Neuron (in vitro differentiated cells): Measurements from ENCODE around the gene ITGB1BP1.
"Not testable (repeated sequence)": the region's sequence is repeated elsewhere in the genome, so short reads cannot be mapped to it uniquely, and the experiment has no call there.

Experiments
- H2AFZ ChIP-seq: one replicate; pipeline ENCODE4 v1.6.1; 2013; ENCODE audit warnings: low read depth, mild to moderate bottlenecking, inconsistent platforms, low read length, moderate library complexity
- H3K27me3 ChIP-seq: one replicate; pipeline ENCODE4 v1.6.1; 2013; ENCODE audit warnings: low read length; ENCODE audit not compliant: insufficient read depth
- H3K36me3 ChIP-seq: one replicate; pipeline ENCODE4 v1.6.1; 2013; ENCODE audit warnings: low read length; ENCODE audit not compliant: insufficient read depth
- H3K4me1 ChIP-seq: one replicate; pipeline ENCODE4 v1.6.1; 2013; ENCODE audit warnings: low read length; ENCODE audit not compliant: insufficient read depth
- H3K4me3 ChIP-seq: 2 replicates; pipeline ENCODE4 v1.5.1; 2013; ENCODE audit warnings: mild to moderate bottlenecking, low read length, moderate library complexity
- H3K9me3 ChIP-seq: one replicate; pipeline ENCODE4 v1.6.1; 2013; ENCODE audit warnings: low read length

ITGB1BP1 gene

DNA sequence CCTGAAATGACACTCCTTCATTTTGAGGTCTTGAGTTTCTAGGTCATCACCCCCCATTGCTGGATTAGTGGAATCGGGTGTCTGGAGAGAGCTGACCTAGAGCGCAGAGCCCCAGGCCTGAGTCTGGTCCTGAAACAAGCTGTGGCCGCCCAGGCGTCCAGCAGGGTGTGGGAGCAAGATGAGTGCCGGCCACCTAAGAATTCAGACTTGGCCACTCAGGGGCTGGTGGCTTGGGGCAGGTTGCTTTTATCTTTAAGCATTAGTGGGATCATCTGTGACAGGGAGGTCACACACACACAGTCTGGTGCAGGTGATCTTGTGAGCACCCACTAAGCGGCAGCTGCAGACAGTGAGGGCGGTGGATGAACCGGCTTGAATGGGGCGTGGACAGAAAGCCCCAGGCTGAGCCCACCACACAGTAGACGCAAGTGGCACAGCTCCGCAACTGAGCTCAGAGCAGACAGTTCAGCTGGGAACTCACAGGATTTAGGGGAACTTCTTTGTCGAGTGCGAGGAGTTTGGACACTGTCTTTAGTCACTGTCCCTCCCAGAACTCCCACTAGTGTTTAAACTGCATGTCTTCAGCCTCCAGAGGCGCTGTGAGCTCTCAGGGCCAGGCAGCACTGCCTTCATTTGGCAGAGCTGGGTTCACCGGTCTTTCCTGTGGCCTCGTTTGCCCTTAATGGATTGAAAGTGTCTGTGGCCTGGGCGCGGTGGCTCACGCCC lies 21.5 kb downstream of the ITGB1BP1 start:
- Histone ChIP-seq H3K36me3 (peaks cover 54% of the 10 kb centered on the region), H2AFZ (no peak overlapping the region), H3K4me3 (no peak overlapping the region), H3K27me3 (no peaks in the 10 kb centered on the region), H3K9me3 (no peaks in the 10 kb centered on the region), H3K4me1 (no peaks in the 10 kb centered on the region)

DNA sequence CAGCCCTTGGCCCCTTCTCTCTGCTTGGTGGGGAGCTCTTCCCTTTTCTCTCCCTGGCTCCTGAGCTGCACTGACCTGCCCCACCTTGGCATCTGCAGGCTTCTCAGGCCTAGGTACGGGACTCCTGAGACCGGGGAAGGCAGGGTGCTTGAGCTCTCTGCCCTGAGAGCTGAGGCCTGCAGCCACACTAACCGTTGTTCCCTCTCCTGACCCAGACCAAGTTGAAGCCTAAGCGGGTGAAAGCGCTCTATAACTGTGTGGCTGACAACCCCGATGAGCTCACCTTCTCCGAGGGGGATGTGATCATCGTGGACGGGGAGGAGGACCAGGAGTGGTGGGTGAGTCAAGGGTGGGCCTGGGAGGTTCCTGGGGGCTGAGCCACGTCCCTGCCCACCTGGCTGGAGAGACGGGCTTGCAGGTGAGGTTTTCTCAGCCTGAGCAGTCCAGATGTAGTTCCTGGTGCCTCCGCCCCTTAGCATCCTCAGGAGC lies 22.2 kb downstream of the ITGB1BP1 start:
- no peaks in the 10 kb centered on the region for H3K4me1 ChIP-seq
- no peak overlapping the region for H2AFZ ChIP-seq
- no peaks in the 10 kb centered on the region for H3K27me3 ChIP-seq
- H3K36me3 ChIP-seq, result peaks cover 54% of the 10 kb centered on the region
- no peak overlapping the region for H3K4me3 ChIP-seq
- no peaks in the 10 kb centered on the region for H3K9me3 ChIP-seq

DNA sequence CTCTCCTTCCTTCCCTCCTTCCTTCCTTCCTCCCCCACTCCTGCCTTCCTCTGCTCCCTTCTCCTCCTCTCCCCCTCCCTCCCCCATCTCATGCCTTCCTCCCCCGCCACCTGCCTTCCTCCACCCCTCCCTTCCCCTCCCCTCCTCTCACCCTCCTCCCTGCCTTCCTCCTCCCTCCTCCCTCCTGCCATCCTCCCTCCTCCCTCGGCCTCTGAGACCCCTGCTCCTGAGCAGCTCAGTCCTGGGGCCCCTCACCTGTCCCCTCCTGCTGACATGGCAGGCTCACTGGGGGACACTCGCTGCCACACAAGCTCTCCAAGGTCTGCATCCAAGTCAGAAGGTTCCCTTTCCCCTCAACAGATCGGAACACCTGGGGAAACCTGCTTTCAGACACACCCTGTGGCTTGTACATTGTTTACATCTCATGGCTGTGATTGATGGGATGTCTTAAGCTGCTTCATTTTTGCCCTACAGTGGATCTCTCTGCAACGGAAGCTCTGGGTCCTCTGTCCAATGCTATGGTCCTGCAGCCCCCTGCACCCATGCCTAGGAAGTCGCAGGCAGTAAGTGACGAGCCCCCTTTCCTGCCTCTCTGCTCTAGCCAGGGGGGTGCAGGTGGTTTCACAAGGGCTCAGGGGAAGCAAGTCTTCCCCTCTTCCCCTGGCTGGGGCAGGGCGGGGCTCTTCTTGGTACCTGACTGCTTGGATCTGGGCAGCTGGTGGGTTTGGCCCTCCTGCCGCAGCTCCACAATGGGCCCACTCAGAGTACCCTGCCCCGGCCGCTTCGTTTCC lies 22.9 kb downstream of the ITGB1BP1 start:
- Histone ChIP-seq H3K4me1 (no peaks in the 10 kb centered on the region), H3K4me3 (no peak overlapping the region), H3K27me3 (no peaks in the 10 kb centered on the region), H2AFZ (no peak overlapping the region), H3K36me3 (peaks cover 56% of the 10 kb centered on the region), H3K9me3 (no peaks in the 10 kb centered on the region)

DNA sequence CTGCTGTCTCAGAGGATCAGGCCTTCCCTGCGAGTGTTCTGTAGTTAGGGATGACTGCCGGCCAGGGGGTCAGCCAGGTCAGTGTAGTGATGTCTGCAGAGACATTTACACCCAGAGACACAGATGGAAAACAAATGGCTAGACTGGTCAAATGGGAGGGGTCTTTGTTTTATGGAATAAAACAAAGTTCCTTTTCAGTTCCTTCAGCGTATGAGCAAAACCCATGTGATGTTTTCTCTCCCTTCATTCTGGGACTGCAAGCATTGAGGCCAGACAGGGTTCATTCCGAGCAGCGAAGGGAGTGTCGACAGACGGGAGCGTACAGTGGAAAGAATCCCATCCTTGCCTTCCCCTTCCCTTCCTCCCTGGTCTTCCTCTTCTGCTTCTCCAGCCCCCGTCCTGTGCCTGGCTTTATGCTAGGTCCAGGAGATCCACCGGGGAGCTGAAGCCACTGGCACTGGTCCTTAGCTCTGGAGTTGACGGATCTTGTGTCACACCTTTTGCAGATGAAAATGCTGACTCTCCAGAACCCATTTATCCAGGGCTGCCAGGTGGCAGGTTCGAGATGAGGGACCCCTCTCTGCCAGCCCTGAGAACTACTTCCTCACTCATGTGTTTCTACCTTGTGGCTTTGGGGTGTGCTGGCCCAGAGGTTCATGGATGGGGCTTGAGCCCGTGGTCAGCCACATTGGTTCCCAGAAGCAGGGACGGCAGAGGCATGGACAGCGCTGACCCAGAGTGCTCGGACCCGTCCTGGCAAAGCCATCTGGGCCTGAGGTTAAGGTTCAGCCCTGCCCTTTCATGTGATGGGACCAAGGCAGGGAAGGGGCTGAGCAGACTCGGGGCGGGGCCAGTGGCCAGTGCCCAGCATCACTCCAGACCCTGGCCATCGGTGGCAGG lies 24.2 kb downstream of the ITGB1BP1 start:
- H3K9me3 ChIP-seq, result no peaks in the 10 kb centered on the region
- H3K4me1 ChIP-seq, result no peaks in the 10 kb centered on the region
- H2AFZ ChIP-seq, result no peak overlapping the region
- H3K36me3 ChIP-seq, result peaks cover 61% of the 10 kb centered on the region
- no peak overlapping the region for H3K4me3 ChIP-seq
- H3K27me3 ChIP-seq, result no peaks in the 10 kb centered on the region

DNA sequence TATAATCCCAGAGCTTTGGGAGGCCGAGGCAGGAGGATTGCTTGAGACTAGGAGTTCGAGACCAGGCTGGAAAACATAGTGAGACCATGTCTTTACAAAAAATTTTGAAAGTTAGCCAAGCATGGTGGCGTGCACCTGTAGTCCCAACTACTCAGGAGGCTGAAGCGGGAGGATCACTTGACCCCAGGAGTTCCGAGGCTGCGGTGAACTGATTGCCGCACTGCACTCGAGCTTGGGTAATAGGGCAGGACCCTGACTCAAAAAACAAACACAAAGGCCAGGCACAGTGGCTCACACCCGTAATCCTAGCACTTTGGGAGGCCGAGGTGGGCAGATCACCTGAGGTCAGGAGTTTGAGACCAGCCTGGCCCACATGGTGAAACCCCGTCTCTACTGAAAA lies 25.1 kb downstream of the ITGB1BP1 start:
- peaks cover 60% of the 10 kb centered on the region for H3K36me3 ChIP-seq
- not testable (repeated sequence) for H3K4me1 ChIP-seq, H3K4me3 ChIP-seq, H3K27me3 ChIP-seq, H3K9me3 ChIP-seq, H2AFZ ChIP-seq

DNA sequence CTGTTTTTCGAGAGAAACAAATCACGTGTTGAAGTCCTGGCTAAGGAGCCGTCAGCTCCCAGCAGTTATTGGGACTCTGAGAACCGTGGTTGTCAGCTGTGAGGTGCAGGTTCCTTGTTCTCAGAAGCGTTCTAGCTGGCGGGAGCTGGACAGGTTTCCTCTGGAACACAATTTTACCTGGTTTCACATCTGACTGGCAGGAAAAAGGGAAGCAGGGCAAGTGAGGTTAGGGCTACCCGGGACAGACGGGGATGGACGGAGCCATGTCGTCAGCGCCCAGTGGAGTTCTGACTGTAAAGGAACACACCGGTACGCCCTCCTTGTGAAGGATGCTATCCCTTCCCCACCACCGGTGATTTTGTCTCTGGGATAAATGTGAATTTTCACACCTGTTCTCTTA lies 26.1 kb downstream of the ITGB1BP1 start:
- H3K36me3 ChIP-seq, result peaks cover 52% of the 10 kb centered on the region
- no peaks in the 10 kb centered on the region for H3K9me3 ChIP-seq
- peaks cover 11% of the 10 kb centered on the region for H3K4me1 ChIP-seq
- H2AFZ ChIP-seq, result no peak overlapping the region
- H3K4me3 ChIP-seq, result no peak overlapping the region
- no peaks in the 10 kb centered on the region for H3K27me3 ChIP-seq

DNA sequence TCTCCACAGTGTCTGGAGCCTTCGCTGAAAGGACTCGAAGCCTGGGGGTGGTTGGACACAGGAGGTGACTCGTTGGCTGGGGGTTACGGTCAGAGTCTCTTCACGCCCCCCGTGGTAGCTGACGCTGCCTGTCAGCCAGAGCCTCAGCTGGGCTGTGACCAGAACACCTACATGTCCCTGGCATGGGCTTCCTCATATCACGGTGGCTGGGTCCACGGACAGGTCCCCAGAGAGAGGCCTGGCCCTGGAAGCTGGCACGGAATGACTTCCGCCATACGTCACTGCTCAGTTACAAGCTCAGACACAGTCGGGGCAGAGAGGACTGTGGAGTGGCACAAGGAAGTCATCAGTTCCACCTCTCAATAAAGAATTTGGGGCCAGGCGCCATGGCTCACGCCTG lies 28.5 kb downstream of the ITGB1BP1 start:
- Histone ChIP-seq H3K4me3 (no peak overlapping the region), H3K9me3 (no peaks in the 10 kb centered on the region), H2AFZ (no peak overlapping the region), H3K27me3 (no peaks in the 10 kb centered on the region), H3K4me1 (peaks cover 13% of the 10 kb centered on the region), H3K36me3 (peaks cover 53% of the 10 kb centered on the region)

DNA sequence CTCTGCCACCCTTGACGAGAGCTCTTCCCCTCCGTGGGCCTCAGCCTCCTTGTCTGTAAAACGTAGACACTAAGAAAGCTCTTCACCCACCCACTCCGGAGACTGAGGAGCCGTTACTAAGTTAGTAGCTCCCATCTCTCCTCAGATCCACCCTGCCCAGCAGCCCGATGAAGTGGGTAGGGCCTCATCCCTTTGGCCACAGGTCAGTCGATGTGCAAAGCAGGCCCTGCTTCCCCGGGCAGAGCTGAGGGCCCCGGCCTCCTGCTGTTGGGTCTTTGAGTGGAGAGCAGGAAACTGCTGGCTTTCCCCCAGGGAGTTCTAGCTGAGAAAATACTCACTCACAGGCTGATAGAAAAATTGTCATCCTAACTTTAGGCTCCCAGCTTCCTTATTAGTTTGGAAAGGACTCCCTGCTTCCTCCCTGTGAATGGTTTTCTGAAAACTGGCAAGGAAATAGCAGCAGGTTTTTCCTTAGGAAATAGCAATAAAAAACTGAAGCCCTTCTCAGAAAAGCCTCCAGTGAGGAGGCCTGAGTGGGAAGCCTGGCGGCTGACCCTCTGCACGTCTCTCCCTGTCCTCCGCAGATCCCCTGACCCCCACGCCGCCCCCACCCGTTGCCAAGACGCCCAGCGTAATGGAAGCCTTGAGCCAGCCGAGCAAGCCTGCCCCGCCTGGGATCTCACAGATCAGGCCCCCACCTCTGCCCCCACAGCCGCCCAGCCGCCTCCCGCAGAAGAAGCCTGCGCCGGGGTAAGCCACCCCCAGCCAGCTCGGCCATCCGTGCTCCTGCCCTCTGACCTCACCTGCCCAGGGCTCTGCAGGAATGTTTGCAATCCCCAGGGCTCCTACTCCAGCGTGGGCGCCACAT lies 30.2 kb downstream of the ITGB1BP1 start:
- Histone ChIP-seq H3K27me3 (no peaks in the 10 kb centered on the region), H3K9me3 (no peaks in the 10 kb centered on the region), H3K36me3 (peaks cover 63% of the 10 kb centered on the region), H3K4me1 (peaks cover 13% of the 10 kb centered on the region), H2AFZ (no peak overlapping the region), H3K4me3 (no peak overlapping the region)

DNA sequence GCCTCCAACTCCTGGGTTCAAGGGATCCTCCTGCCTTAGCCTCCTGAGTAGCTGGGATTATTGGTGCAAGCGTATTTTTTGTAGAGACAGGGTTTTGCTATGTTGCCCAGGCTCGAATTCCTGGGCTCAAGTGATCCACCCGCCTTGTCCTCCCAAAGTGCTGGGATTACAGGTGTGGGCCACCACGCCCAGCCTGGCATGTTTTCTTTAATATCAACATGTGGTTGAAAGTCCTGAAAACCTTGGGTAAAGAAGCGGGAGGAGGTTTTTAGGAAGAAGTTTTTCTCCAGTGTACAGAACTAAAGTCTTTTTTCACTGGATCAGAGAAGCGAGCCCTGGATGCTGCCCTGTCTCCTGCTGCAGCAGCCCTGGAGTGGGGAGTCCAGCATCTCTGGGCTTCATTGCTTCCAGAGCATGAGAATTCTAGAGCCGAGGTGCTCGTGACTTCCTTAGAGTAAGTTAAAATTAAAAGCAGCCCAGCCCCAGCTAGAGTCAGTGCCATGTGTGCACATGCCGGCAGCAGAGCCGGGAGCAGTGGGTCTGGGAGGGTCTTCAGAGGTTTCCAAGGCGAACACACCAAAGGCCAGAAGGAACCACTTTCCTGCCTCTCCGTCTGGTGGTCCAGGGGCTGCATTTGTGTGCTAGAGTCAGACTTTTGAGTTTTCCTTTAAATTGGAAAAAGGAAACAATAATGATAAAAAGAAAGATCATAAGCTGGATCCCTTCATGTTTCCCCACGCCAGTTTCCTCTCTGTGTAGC lies 31.2 kb downstream of the ITGB1BP1 start:
- H2AFZ ChIP-seq, result no peak overlapping the region
- H3K4me3 ChIP-seq, result no peak overlapping the region
- H3K27me3 ChIP-seq, result no peaks in the 10 kb centered on the region
- peaks cover 72% of the 10 kb centered on the region for H3K36me3 ChIP-seq
- no peaks in the 10 kb centered on the region for H3K9me3 ChIP-seq
- peaks cover 13% of the 10 kb centered on the region for H3K4me1 ChIP-seq

DNA sequence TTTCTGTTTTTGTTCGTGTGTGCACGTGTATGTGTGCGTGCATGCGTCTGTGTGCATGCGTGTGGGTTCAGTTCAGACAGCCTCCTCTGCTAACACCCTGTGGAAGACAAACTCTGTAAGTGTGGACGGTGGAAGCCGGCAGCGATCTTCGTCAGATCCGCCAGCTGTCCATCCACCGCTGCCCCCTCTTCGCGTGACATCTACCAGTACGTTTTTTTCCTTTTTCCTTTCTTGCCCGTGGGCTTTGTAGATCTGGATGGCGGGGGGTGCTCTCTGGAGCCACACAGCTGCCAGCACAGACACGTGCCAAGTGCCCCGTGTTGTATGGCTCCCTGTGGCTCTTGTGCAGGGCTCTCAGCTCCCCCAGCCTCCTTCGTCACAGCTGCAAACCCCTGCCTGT lies 32.3 kb downstream of the ITGB1BP1 start:
- H3K9me3 ChIP-seq, result no peaks in the 10 kb centered on the region
- H3K4me1 ChIP-seq, result peaks cover 13% of the 10 kb centered on the region
- no peak overlapping the region for H3K4me3 ChIP-seq
- peaks cover 73% of the 10 kb centered on the region for H3K36me3 ChIP-seq
- no peaks in the 10 kb centered on the region for H3K27me3 ChIP-seq
- H2AFZ ChIP-seq, result no peak overlapping the region

DNA sequence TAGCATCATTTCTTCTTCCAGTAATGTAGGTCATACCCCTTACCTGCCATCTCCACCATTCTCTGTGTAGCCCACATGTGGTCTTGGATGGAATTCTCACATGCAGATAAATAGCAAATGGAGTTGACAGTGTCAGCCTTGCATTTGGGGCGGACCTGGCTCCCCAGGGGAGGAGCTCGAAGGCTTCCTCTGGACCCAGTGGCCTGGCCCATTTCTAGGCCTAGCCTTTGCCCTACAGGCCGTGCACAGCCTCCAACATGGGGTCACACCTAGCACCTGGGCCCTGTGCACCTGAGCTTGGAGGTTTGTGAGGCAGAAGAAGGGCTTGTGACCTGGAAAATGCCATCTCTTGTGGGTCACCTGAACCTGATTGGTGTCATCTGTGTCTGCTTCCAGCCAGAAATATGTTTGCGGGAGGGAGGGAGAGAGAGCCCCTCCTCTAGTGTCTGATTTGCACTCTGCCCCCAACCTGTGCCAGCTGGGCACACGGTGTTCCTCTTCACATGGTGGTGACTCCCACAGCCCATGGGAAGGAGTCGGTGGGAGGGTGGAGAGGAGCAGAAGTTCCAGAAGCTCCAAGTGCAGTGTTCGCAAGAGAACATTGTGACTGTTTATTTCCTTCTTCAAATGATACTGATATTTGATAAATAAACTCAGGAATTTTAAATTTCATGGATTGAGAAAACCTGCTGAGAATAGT lies 33.0 kb downstream of the ITGB1BP1 start:
- no peaks in the 10 kb centered on the region for H3K27me3 ChIP-seq
- H3K9me3 ChIP-seq, result no peaks in the 10 kb centered on the region
- peaks cover 77% of the 10 kb centered on the region for H3K36me3 ChIP-seq
- H2AFZ ChIP-seq, result no peak overlapping the region
- peaks cover 13% of the 10 kb centered on the region for H3K4me1 ChIP-seq
- H3K4me3 ChIP-seq, result no peak overlapping the region
